ENCODE measurements around the gene PTPN14. TPM values are rescaled to one million over a fixed set of nuclear protein-coding genes. Genes with fewer than 3 reads are reported as not detected.

The PTPN14 gene
- polyA plus RNA-seq, 1 experiment, result 29.4 TPM

DNA sequence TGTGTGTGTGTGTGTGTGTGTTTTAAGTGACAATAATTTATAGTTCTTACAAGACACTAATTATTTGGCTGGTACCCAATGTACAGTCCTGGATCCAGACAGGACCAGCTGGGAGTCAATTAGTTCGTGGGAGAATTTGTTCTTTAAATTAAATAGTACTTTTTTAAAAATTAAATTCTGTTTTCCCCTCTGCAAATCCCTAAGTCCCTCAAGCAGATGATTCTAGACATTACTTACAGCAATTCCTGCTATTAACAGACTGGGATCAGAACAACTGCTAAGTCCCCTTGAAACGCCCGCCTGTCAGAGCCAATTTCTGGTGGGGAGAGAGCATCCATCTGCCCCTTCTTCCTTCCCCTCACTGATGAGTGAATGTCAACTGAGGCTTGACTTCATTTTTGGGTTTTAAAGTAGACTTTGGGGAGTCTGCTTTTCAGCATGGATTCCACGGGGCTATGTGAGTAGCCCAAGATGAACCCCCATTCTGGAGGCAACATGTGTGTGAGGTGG lies 186.6 kb downstream of the PTPN14 start:
- CTCF ChIA-PET, result no interaction called here
- H3K36me3 ChIP-seq (ENCODE audit: control insufficient read depth, insufficient read depth, low read length), result peaks cover 14% of the 10 kb centered on the region

DNA sequence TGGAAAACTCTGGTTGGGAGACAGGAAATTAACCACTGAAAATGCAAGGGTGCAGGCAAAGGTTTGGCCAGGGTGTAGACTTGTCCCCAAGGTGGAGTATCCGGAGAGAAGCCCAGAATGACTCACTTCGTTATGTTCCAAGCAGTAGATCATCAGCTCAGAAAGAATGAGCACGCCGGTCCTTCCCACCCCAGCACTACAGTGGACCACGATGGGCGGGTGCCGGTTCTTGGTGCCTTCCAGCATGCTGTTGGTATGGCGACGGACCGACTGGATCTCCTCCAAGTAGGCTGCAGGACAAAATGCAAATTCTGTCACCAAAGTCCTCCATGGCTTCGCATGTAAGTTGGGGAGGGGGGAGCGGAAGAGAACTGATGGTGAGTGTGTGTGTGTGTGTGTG lies 187.0 kb downstream of the PTPN14 start:
- H3K27me3 ChIP-seq (ENCODE audit: control insufficient read depth, insufficient read depth, low read length), result no peaks in the 10 kb centered on the region
- TF ChIP-seq, protein P1, sequence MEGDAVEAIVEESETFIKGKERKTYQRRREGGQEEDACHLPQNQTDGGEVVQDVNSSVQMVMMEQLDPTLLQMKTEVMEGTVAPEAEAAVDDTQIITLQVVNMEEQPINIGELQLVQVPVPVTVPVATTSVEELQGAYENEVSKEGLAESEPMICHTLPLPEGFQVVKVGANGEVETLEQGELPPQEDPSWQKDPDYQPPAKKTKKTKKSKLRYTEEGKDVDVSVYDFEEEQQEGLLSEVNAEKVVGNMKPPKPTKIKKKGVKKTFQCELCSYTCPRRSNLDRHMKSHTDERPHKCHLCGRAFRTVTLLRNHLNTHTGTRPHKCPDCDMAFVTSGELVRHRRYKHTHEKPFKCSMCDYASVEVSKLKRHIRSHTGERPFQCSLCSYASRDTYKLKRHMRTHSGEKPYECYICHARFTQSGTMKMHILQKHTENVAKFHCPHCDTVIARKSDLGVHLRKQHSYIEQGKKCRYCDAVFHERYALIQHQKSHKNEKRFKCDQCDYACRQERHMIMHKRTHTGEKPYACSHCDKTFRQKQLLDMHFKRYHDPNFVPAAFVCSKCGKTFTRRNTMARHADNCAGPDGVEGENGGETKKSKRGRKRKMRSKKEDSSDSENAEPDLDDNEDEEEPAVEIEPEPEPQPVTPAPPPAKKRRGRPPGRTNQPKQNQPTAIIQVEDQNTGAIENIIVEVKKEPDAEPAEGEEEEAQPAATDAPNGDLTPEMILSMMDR (IDR thresholded peaks at IDR 0.05; ENCODE audit: insufficient read depth, low read depth, low read length), result no peak
- CTCF ChIA-PET, result no interaction called here
- no peak for DNase-seq (ENCODE audit: low read depth)
- H3K4me3 ChIP-seq (ENCODE audit: low read depth, low read length), result no peak overlapping the region
- peaks cover 14% of the 10 kb centered on the region for H3K36me3 ChIP-seq (ENCODE audit: control insufficient read depth, insufficient read depth, low read length)
- POLR2A ChIA-PET, result no interaction called here

More for the DNA sequence above, 186.6 kb downstream of the PTPN14 start:
- Histone ChIP-seq H3K27me3 (ENCODE audit: control insufficient read depth, insufficient read depth, low read length) (no peaks in the 10 kb centered on the region), H3K4me3 (ENCODE audit: low read depth, low read length) (no peak overlapping the region)
- POLR2A ChIA-PET, result no interaction called here
- TF ChIP-seq, protein P1 (IDR thresholded peaks at IDR 0.05; ENCODE audit: insufficient read depth, low read depth, low read length), result no peak
- DNase-seq (ENCODE audit: low read depth), result no peak

DNA sequence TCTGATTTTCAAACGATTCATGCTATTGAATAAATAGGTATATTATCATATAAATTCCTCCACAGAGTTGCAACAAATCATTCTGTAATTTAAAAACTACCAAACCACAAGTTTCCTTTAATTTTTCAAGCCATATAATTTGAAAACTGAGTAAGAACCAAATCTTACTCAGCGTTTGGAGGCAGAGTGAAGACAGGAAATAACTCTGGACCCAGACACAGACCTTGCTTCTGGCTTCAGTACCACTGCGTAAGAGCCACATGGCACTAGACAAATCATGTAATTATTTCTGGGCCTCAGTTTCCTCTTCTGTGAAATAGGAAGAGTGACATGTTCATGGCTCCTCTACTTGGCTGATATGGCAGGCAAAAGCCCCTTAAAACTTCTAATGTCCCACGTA lies 188.0 kb downstream of the PTPN14 start:
- H3K36me3 ChIP-seq (ENCODE audit: control insufficient read depth, insufficient read depth, low read length), result peaks cover 14% of the 10 kb centered on the region
- DNase-seq (ENCODE audit: low read depth), result no peak
- no peak overlapping the region for H3K4me3 ChIP-seq (ENCODE audit: low read depth, low read length)
- H3K27me3 ChIP-seq (ENCODE audit: control insufficient read depth, insufficient read depth, low read length), result no peaks in the 10 kb centered on the region
- POLR2A ChIA-PET, result no interaction called here
- TF ChIP-seq, protein P1 (IDR thresholded peaks at IDR 0.05; ENCODE audit: insufficient read depth, low read depth, low read length), result no peak
- CTCF ChIA-PET, result no interaction called here

DNA sequence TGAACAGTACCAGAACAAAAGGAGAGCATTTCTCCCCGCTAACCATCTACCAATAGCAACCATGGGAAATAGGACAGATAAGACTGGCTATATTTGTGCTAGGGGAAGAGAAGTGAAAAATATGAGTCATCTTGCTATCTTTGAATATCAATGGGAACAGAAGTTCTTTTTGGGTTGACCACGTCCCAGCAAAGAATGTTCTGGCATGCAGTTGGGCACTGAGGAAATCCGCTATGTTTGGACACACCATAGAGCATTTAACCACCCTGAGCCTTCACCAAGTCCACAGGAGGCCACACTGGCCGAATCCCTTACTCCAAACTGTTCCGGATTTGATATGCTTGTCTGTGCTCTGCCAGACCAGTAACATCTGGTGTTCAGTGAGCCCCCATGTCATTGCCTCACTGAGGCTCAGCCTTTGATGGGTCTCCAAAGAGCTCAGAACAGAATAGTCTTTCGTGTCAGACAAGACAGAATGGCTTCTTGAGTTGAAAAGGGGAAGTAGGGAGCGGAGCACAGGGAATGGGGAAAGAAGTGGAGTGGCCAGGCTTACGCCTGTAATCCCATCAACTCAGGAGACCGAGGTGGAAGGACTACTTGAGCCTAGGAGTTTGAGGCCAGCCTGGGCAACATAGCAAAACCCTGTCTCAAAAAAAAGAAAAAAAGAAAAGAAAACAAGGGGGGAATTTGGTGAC lies 189.1 kb downstream of the PTPN14 start:
- TF ChIP-seq, protein P1 (IDR thresholded peaks at IDR 0.05; ENCODE audit: insufficient read depth, low read depth, low read length), result no peak
- peaks cover 13% of the 10 kb centered on the region for H3K36me3 ChIP-seq (ENCODE audit: control insufficient read depth, insufficient read depth, low read length)
- ChIA-PET POLR2A (no interaction called here), CTCF (interaction anchor here (1.0 kb wide), 1 partner anchor 18 kb away, joined by 3 read pairs; no protein-coding TSS in a partner anchor)
- H3K27me3 ChIP-seq (ENCODE audit: control insufficient read depth, insufficient read depth, low read length), result no peaks in the 10 kb centered on the region
- no peak for DNase-seq (ENCODE audit: low read depth)
- no peak overlapping the region for H3K4me3 ChIP-seq (ENCODE audit: low read depth, low read length)

DNA sequence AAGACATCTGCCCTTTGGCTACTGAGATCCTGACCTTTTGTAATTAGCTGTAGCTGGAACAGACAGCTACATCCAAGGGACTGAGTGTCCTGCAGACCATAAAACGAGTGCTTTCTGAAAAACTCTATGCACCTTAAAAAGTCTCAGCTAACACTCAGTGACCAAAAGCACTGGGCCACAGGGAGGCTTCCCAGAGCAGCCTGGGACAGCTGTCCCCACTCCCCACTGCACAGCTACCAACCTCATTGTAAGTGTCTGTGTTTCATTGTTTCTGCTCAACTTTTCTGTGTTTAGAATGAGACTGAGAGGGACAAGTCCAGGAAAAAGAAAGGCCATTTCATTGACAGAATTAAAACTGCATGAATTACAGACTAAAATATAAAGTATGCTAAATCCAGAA lies 189.8 kb downstream of the PTPN14 start:
- DNase-seq (ENCODE audit: low read depth), result no peak
- Histone ChIP-seq H3K36me3 (ENCODE audit: control insufficient read depth, insufficient read depth, low read length) (peaks cover 15% of the 10 kb centered on the region), H3K4me3 (ENCODE audit: low read depth, low read length) (no peak overlapping the region), H3K27me3 (ENCODE audit: control insufficient read depth, insufficient read depth, low read length) (no peaks in the 10 kb centered on the region)
- CTCF ChIA-PET, result interaction anchor here (0.9 kb wide), 1 partner anchor 12 kb away, joined by 3 read pairs; no protein-coding TSS in a partner anchor
- TF ChIP-seq, protein P1 (IDR thresholded peaks at IDR 0.05; ENCODE audit: insufficient read depth, low read depth, low read length), result no peak
- POLR2A ChIA-PET, result no interaction called here

Measured in BJ (cell line).